HEK293 (cell line): ENCODE results near the gene OVOL3.

ENCODE experiments used
- BCL11A ChIP-seq: fragments of 450-650 bp; formaldehyde crosslinking; IDR thresholded peaks from 2 replicates; pipeline ENCODE4 v1.5.1; 2016; ENCODE audit warnings: low read depth, missing biosample characterization, missing genetic modification characterization
- FEZF1 ChIP-seq: fragments of 450-650 bp; formaldehyde crosslinking; IDR thresholded peaks from 2 replicates; pipeline ENCODE4 v1.5.1; 2016; ENCODE audit warnings: missing biosample characterization, missing genetic modification characterization
- GFI1B ChIP-seq: fragments of 450-650 bp; formaldehyde crosslinking; IDR thresholded peaks from 2 replicates; pipeline ENCODE4 v1.5.1; 2016; ENCODE audit warnings: missing biosample characterization, missing genetic modification characterization
- KLF1 ChIP-seq: fragments of 450-650 bp; formaldehyde crosslinking; IDR thresholded peaks from 2 replicates; pipeline ENCODE4 v1.5.1; 2016; ENCODE audit warnings: missing biosample characterization, missing genetic modification characterization
- MZF1 ChIP-seq: fragments of 450-650 bp; formaldehyde crosslinking; IDR thresholded peaks from 2 replicates; pipeline ENCODE4 v1.5.1; 2017; ENCODE audit warnings: missing biosample characterization, missing genetic modification characterization, borderline replicate concordance
- ZNF112 ChIP-seq: fragments of 450-650 bp; formaldehyde crosslinking; IDR thresholded peaks from 2 replicates; pipeline ENCODE4 v1.5.0; 2017; ENCODE audit warnings: missing biosample characterization, missing genetic modification characterization
- ZNF155 ChIP-seq: fragments of 450-650 bp; formaldehyde crosslinking; IDR thresholded peaks from 2 replicates; pipeline ENCODE4 v1.5.1; 2016; ENCODE audit warnings: missing biosample characterization, missing genetic modification characterization
- ZNF19 ChIP-seq: fragments of 450-650 bp; formaldehyde crosslinking; IDR thresholded peaks from 2 replicates; pipeline ENCODE4; 2016; ENCODE audit warnings: missing biosample characterization, missing genetic modification characterization, low read depth
- ZNF202 ChIP-seq: fragments of 450-650 bp; formaldehyde crosslinking; IDR thresholded peaks from 2 replicates; pipeline ENCODE4 v1.5.1; 2016; ENCODE audit warnings: missing biosample characterization, missing genetic modification characterization, borderline replicate concordance
- ZNF23 ChIP-seq: fragments of 450-650 bp; formaldehyde crosslinking; IDR thresholded peaks from 2 replicates; pipeline ENCODE4 v1.5.1; 2016; ENCODE audit warnings: missing biosample characterization, missing genetic modification characterization, borderline replicate concordance
- ZNF239 ChIP-seq: fragments of 450-650 bp; formaldehyde crosslinking; IDR thresholded peaks from 2 replicates; pipeline ENCODE4 v1.5.1; 2016; ENCODE audit warnings: missing biosample characterization, missing genetic modification characterization
- ZNF24 ChIP-seq: fragments of 450-650 bp; formaldehyde crosslinking; IDR thresholded peaks from 2 replicates; pipeline ENCODE4 v1.5.1; 2016; ENCODE audit warnings: missing biosample characterization, missing genetic modification characterization
- ZNF292 ChIP-seq: fragments of 450-650 bp; formaldehyde crosslinking; IDR thresholded peaks from 2 replicates; pipeline ENCODE4 v1.5.1; 2016; ENCODE audit warnings: low read depth, missing biosample characterization, missing genetic modification characterization, borderline replicate concordance
- ZNF341 ChIP-seq: fragments of 450-650 bp; formaldehyde crosslinking; IDR thresholded peaks from 2 replicates; pipeline ENCODE4; 2016; ENCODE audit warnings: low read depth, missing biosample characterization, missing genetic modification characterization
- ZNF350 ChIP-seq: fragments of 450-650 bp; formaldehyde crosslinking; IDR thresholded peaks from 2 replicates; pipeline ENCODE4 v1.5.0; 2017; ENCODE audit warnings: missing biosample characterization, mild to moderate bottlenecking, missing genetic modification characterization
- ZNF433 ChIP-seq: fragments of 450-650 bp; formaldehyde crosslinking; IDR thresholded peaks from 2 replicates; pipeline ENCODE4 v1.5.1; 2016; ENCODE audit warnings: missing biosample characterization, missing genetic modification characterization, low read depth
- ZNF501 ChIP-seq: fragments of 450-650 bp; formaldehyde crosslinking; IDR thresholded peaks from 2 replicates; pipeline ENCODE4 v1.5.1; 2016; ENCODE audit warnings: missing biosample characterization, missing genetic modification characterization
- ZNF548 ChIP-seq: fragments of 450-650 bp; formaldehyde crosslinking; IDR thresholded peaks from 2 replicates; pipeline ENCODE4 v1.5.1; 2016; ENCODE audit warnings: missing biosample characterization, missing genetic modification characterization
- ZNF549 ChIP-seq: fragments of 450-650 bp; IDR thresholded peaks from 2 replicates; pipeline ENCODE4 v1.5.1; 2018; ENCODE audit warnings: missing biosample characterization, missing genetic modification characterization, mild to moderate bottlenecking, inconsistent platforms, moderate library complexity
- ZNF600 ChIP-seq: fragments of 450-650 bp; formaldehyde crosslinking; IDR thresholded peaks from 2 replicates; pipeline ENCODE4 v1.5.1; 2016; ENCODE audit warnings: missing biosample characterization, missing genetic modification characterization
- ZNF701 ChIP-seq: fragments of 450-650 bp; formaldehyde crosslinking; IDR thresholded peaks from 2 replicates; pipeline ENCODE4 v1.5.1; 2016; ENCODE audit warnings: missing biosample characterization, missing genetic modification characterization
- ZNF76 ChIP-seq: fragments of 450-650 bp; formaldehyde crosslinking; IDR thresholded peaks from 2 replicates; pipeline ENCODE4; 2016; ENCODE audit warnings: low read depth, missing biosample characterization, missing genetic modification characterization, borderline replicate concordance
- ZNF785 ChIP-seq: fragments of 450-650 bp; formaldehyde crosslinking; IDR thresholded peaks from 2 replicates; pipeline ENCODE4 v1.5.1; 2016; ENCODE audit warnings: missing biosample characterization, missing genetic modification characterization
- TF ChIP-seq, protein P1 (sequence below): fragments of 450-650 bp; formaldehyde crosslinking; IDR thresholded peaks from 2 replicates; pipeline ENCODE4 v1.5.1; 2016; ENCODE audit warnings: missing biosample characterization, missing genetic modification characterization
- TF ChIP-seq, protein P2 (sequence below): fragments of 450-650 bp; formaldehyde crosslinking; IDR thresholded peaks from 2 replicates; pipeline ENCODE4 v1.5.1; 2016; ENCODE audit warnings: missing biosample characterization, missing genetic modification characterization
- TF ChIP-seq, protein P3 (sequence below): fragments of 450-650 bp; formaldehyde crosslinking; IDR thresholded peaks from 2 replicates; pipeline ENCODE4 v1.5.1; 2017; ENCODE audit warnings: missing biosample characterization, missing genetic modification characterization
- TF ChIP-seq, protein P4 (sequence below): fragments of 450-650 bp; formaldehyde crosslinking; IDR thresholded peaks from 2 replicates; pipeline ENCODE4 v1.5.1; 2017; ENCODE audit warnings: missing biosample characterization, missing genetic modification characterization
- TF ChIP-seq, protein P5 (sequence below): fragments of 450-650 bp; formaldehyde crosslinking; IDR thresholded peaks from 2 replicates; pipeline ENCODE4 v1.5.1; 2016; ENCODE audit warnings: missing biosample characterization, missing genetic modification characterization

OVOL3 gene

DNA sequence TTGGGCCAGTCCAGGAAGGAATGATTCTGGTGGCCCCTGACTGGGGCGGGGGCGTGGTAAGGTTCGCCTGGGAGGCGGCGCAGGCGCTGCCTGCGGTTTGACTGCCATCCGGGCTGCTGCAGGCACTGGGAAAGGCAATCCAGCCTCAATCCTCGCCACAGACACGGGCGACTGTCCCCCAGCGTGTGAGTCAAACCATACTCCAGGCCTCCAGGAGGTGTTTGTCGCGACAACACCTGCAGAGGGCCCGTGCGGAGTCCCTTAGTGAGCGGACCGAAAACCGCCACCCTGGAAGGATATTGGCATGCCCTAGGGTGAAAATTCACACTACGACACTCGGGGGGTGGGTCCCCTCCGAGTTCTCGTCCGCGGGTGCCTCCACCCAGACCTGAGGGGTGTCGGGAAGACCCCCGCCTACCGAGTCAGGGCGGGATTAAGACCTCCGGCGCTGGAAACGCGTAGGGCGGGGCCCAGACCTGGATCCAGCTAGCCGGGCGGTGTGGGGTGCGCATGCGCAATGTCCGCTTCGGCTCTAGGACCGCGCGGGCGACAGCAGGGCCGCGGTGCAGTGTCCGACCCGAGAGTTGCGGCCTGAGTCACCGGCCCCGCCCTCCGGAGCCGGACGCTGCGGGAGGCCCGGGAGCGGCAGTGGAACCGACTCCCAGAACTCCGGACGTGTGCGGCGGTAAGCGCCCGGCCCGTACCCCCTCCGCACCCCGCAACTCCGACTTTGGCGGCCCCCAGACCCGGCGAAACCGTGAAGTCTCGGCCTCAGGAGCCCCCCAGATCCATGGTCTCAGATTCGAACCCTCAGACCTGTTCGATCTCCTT, 28.7 kb downstream of the OVOL3 start, which contains the start of gene CAPNS1 (continued):
- TF ChIP-seq, protein P1, sequence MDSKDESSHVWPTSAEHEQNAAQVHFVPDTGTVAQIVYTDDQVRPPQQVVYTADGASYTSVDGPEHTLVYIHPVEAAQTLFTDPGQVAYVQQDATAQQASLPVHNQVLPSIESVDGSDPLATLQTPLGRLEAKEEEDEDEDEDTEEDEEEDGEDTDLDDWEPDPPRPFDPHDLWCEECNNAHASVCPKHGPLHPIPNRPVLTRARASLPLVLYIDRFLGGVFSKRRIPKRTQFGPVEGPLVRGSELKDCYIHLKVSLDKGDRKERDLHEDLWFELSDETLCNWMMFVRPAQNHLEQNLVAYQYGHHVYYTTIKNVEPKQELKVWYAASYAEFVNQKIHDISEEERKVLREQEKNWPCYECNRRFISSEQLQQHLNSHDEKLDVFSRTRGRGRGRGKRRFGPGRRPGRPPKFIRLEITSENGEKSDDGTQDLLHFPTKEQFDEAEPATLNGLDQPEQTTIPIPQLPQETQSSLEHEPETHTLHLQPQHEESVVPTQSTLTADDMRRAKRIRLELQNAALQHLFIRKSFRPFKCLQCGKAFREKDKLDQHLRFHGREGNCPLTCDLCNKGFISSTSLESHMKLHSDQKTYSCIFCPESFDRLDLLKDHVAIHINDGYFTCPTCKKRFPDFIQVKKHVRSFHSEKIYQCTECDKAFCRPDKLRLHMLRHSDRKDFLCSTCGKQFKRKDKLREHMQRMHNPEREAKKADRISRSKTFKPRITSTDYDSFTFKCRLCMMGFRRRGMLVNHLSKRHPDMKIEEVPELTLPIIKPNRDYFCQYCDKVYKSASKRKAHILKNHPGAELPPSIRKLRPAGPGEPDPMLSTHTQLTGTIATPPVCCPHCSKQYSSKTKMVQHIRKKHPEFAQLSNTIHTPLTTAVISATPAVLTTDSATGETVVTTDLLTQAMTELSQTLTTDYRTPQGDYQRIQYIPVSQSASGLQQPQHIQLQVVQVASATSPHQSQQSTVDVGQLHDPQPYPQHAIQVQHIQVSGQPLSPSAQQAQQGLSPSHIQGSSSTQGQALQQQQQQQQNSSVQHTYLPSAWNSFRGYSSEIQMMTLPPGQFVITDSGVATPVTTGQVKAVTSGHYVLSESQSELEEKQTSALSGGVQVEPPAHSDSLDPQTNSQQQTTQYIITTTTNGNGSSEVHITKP = peak; percentile 99
- peak; percentile 99 for TF ChIP-seq ZNF548
- TF ChIP-seq ZNF24 (tag by site-specific recombination) = peak; percentile 91
- TF ChIP-seq FEZF1 = peak; percentile 49; the same call in 1 of the 2 replicates
- TF ChIP-seq ZNF701 (tag by site-specific recombination) = no peak
- peak; percentile 100 for TF ChIP-seq BCL11A (tag by site-specific recombination)
- no peak for TF ChIP-seq ZNF202 (tag by site-specific recombination)
- TF ChIP-seq, protein P2, sequence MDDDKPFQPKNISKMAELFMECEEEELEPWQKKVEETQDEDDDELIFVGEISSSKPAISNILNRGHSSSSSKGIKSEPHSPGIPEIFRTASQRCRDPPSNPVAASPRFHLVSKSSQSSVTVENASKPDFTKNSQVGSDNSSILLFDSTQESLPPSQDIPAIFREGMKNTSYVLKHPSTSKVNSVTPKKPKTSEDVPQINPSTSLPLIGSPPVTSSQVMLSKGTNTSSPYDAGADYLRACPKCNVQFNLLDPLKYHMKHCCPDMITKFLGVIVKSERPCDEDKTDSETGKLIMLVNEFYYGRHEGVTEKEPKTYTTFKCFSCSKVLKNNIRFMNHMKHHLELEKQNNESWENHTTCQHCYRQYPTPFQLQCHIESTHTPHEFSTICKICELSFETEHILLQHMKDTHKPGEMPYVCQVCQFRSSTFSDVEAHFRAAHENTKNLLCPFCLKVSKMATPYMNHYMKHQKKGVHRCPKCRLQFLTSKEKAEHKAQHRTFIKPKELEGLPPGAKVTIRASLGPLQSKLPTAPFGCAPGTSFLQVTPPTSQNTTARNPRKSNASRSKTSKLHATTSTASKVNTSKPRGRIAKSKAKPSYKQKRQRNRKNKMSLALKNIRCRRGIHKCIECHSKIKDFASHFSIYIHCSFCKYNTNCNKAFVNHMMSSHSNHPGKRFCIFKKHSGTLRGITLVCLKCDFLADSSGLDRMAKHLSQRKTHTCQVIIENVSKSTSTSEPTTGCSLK (tag by site-specific recombination) = no peak
- peak; percentile 78; the same call in 1 of the 2 replicates for TF ChIP-seq GFI1B
- TF ChIP-seq, protein P3, sequence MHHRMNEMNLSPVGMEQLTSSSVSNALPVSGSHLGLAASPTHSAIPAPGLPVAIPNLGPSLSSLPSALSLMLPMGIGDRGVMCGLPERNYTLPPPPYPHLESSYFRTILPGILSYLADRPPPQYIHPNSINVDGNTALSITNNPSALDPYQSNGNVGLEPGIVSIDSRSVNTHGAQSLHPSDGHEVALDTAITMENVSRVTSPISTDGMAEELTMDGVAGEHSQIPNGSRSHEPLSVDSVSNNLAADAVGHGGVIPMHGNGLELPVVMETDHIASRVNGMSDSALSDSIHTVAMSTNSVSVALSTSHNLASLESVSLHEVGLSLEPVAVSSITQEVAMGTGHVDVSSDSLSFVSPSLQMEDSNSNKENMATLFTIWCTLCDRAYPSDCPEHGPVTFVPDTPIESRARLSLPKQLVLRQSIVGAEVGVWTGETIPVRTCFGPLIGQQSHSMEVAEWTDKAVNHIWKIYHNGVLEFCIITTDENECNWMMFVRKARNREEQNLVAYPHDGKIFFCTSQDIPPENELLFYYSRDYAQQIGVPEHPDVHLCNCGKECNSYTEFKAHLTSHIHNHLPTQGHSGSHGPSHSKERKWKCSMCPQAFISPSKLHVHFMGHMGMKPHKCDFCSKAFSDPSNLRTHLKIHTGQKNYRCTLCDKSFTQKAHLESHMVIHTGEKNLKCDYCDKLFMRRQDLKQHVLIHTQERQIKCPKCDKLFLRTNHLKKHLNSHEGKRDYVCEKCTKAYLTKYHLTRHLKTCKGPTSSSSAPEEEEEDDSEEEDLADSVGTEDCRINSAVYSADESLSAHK (tag by site-specific recombination) = peak; percentile 55
- TF ChIP-seq ZNF76 (tag by site-specific recombination) = peak; percentile 98
- TF ChIP-seq ZNF549 (tag by site-specific recombination) = no peak
- no peak for TF ChIP-seq ZNF155
- no peak for TF ChIP-seq ZNF112 (tag by site-specific recombination)
- TF ChIP-seq ZNF23 (tag by site-specific recombination) = no peak
- peak; percentile 48 for TF ChIP-seq ZNF239 (tag by site-specific recombination)
- TF ChIP-seq MZF1 (tag by site-specific recombination) = no peak
- TF ChIP-seq ZNF785 (tag by site-specific recombination) = peak; percentile 97
- TF ChIP-seq ZNF341 (tag by site-specific recombination) = peak; percentile 94
- TF ChIP-seq ZNF350 (tag by site-specific recombination) = no peak
- peak; percentile 97 for TF ChIP-seq KLF1
- TF ChIP-seq, protein P4, sequence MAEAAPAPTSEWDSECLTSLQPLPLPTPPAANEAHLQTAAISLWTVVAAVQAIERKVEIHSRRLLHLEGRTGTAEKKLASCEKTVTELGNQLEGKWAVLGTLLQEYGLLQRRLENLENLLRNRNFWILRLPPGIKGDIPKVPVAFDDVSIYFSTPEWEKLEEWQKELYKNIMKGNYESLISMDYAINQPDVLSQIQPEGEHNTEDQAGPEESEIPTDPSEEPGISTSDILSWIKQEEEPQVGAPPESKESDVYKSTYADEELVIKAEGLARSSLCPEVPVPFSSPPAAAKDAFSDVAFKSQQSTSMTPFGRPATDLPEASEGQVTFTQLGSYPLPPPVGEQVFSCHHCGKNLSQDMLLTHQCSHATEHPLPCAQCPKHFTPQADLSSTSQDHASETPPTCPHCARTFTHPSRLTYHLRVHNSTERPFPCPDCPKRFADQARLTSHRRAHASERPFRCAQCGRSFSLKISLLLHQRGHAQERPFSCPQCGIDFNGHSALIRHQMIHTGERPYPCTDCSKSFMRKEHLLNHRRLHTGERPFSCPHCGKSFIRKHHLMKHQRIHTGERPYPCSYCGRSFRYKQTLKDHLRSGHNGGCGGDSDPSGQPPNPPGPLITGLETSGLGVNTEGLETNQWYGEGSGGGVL (tag by site-specific recombination) = peak; percentile 62
- TF ChIP-seq ZNF501 (tag by site-specific recombination) = peak; percentile 98
- TF ChIP-seq ZNF19 (tag by site-specific recombination) = no peak
- peak; percentile 90 for TF ChIP-seq ZNF600 (tag by site-specific recombination)
- TF ChIP-seq ZNF292 (tag by site-specific recombination) = no peak
- TF ChIP-seq ZNF433 = no peak
- TF ChIP-seq, protein P5, sequence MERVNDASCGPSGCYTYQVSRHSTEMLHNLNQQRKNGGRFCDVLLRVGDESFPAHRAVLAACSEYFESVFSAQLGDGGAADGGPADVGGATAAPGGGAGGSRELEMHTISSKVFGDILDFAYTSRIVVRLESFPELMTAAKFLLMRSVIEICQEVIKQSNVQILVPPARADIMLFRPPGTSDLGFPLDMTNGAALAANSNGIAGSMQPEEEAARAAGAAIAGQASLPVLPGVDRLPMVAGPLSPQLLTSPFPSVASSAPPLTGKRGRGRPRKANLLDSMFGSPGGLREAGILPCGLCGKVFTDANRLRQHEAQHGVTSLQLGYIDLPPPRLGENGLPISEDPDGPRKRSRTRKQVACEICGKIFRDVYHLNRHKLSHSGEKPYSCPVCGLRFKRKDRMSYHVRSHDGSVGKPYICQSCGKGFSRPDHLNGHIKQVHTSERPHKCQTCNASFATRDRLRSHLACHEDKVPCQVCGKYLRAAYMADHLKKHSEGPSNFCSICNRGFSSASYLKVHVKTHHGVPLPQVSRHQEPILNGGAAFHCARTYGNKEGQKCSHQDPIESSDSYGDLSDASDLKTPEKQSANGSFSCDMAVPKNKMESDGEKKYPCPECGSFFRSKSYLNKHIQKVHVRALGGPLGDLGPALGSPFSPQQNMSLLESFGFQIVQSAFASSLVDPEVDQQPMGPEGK (tag by site-specific recombination) = peak; percentile 99
